GM23338 (cell line): ENCODE data around the gene TCTN1. TPM values are rescaled to one million over a fixed set of nuclear protein-coding genes. Genes with fewer than 3 reads are reported as not detected.

Experiments used
- ATAC-seq: fragments of 200-7000 bp; cut with Tn5 transposase; 3 replicates; pipeline ENCODE4 v1.9.1; 2020
- DNase-seq: peaks from one replicate; pipeline ENCODE4 v3.0.0-alpha.2; 2015; ENCODE audit warnings: low spot score
- H2AFZ ChIP-seq: fragments of 200-600 bp; sonication (generic); 2 replicates; pipeline ENCODE4 v1.8.0; 2016; ENCODE audit warnings: antibody characterized with exemption, mild to moderate bottlenecking, moderate library complexity
- H3F3A ChIP-seq: fragments of 200-600 bp; sonication (generic); replicated peaks from 2 replicates; pipeline ENCODE4 v1.8.0; 2017; ENCODE audit warnings: antibody characterized with exemption, mixed run types, low read depth
- H3K27ac ChIP-seq: fragments of 200-600 bp; sonication (generic); 2 replicates; pipeline ENCODE4 v1.6.1; 2016; ENCODE audit warnings: low read depth
- H3K27me3 ChIP-seq: fragments of 200-600 bp; sonication (generic); 2 replicates; pipeline ENCODE4 v1.8.0; 2016; ENCODE audit warnings: mild to moderate bottlenecking, mixed run types, moderate library complexity; ENCODE audit not compliant: insufficient read depth
- H3K36me3 ChIP-seq: fragments of 200-600 bp; sonication (generic); 2 replicates; pipeline ENCODE4 v1.8.0; 2016; ENCODE audit warnings: mild to moderate bottlenecking; ENCODE audit not compliant: insufficient read depth
- H3K4me1 ChIP-seq: fragments of 200-600 bp; sonication (generic); 2 replicates; pipeline ENCODE4 v1.8.0; 2016; ENCODE audit warnings: mild to moderate bottlenecking, moderate library complexity; ENCODE audit not compliant: insufficient read depth
- H3K4me2 ChIP-seq: fragments of 200-600 bp; sonication (generic); 2 replicates; pipeline ENCODE4 v1.7.1; 2017; ENCODE audit warnings: mixed run types
- H3K4me3 ChIP-seq: fragments of 200-600 bp; sonication (generic); 2 replicates; pipeline ENCODE4 v1.6.1; 2016; ENCODE audit warnings: mixed run types
- H3K79me2 ChIP-seq: fragments of 200-600 bp; sonication (generic); replicated peaks from 2 replicates; pipeline ENCODE4 v1.8.0; 2017; ENCODE audit warnings: mild to moderate bottlenecking; ENCODE audit not compliant: insufficient read depth
- H3K9me2 ChIP-seq: fragments of 200-600 bp; sonication (generic); 2 replicates; pipeline ENCODE4 v1.8.0; 2017; ENCODE audit not compliant: insufficient read depth
- H4K20me1 ChIP-seq: fragments of 200-600 bp; sonication (generic); replicated peaks from 2 replicates; pipeline ENCODE4 v1.8.0; 2017; ENCODE audit warnings: mild to moderate bottlenecking; ENCODE audit not compliant: insufficient read depth
- H3K27ac Mint-ChIP-seq: 2 replicates; pipeline ENCODE4 v1.8.0; 2020; ENCODE audit warnings: inconsistent platforms, mild to moderate bottlenecking, moderate library complexity, mixed read lengths
- H3K27me3 Mint-ChIP-seq: 3 replicates; pipeline ENCODE4 v1.8.0; 2022; ENCODE audit warnings: low read depth, mild to moderate bottlenecking, moderate library complexity, mixed read lengths, inconsistent platforms; ENCODE audit not compliant: insufficient read depth, poor library complexity
- H3K36me3 Mint-ChIP-seq: 3 replicates; pipeline ENCODE4 v1.8.0; 2021; ENCODE audit warnings: low read depth, mild to moderate bottlenecking, inconsistent platforms, moderate library complexity, mixed read lengths
- H3K4me1 Mint-ChIP-seq: 3 replicates; pipeline ENCODE4 v1.8.0; 2020; ENCODE audit warnings: mild to moderate bottlenecking, inconsistent platforms, mixed read lengths
- H3K4me3 Mint-ChIP-seq: 3 replicates; pipeline ENCODE4 v1.8.0; 2021; ENCODE audit warnings: moderate library complexity, mild to moderate bottlenecking, inconsistent platforms, mixed read lengths
- H3K9me3 Mint-ChIP-seq: 3 replicates; pipeline ENCODE4 v1.8.0; 2020; ENCODE audit warnings: moderate library complexity, mild to moderate bottlenecking, inconsistent platforms, mixed read lengths
- CREB1 ChIP-seq: fragments of 250-450 bp; sonication (Bioruptor Pico); IDR thresholded peaks from 2 replicates; pipeline ENCODE4 v1.5.0; 2020; ENCODE audit warnings: low read depth, mild to moderate bottlenecking, moderate library complexity
- EZH2 ChIP-seq: fragments of 200-600 bp; sonication (generic); IDR thresholded peaks from one replicate; pipeline ENCODE4 v1.8.0; 2017; ENCODE audit warnings: antibody characterized with exemption, mild to moderate bottlenecking, low read depth; ENCODE audit not compliant: unreplicated experiment
- EZH2phosphoT487 ChIP-seq: fragments of 200-600 bp; sonication (generic); IDR thresholded peaks from one replicate; pipeline ENCODE4 v1.8.1; 2018; ENCODE audit warnings: antibody characterized with exemption; ENCODE audit not compliant: unreplicated experiment
- JUNB ChIP-seq: IDR thresholded peaks from one replicate; pipeline ENCODE4 v1.6.1; 2016; ENCODE audit warnings: antibody characterized with exemption; ENCODE audit not compliant: unreplicated experiment
- NANOG ChIP-seq: IDR thresholded peaks from 2 replicates; pipeline ENCODE4 v1.6.1; 2016; ENCODE audit warnings: antibody characterized with exemption, borderline replicate concordance
- POLR2AphosphoS5 ChIP-seq: IDR thresholded peaks from 2 replicates; pipeline ENCODE4 v1.6.1; 2016; ENCODE audit warnings: antibody characterized with exemption, low read depth
- STAT1 ChIP-seq: IDR thresholded peaks from one replicate; pipeline ENCODE4 v1.6.1; 2016; ENCODE audit warnings: antibody characterized with exemption; ENCODE audit not compliant: unreplicated experiment
- ZNF114 ChIP-seq: fragments of 250-450 bp; sonication (Bioruptor Pico); IDR thresholded peaks from 2 replicates; pipeline ENCODE4 v1.5.0; 2020; ENCODE audit warnings: mild to moderate bottlenecking, moderate library complexity
- ZNF331 ChIP-seq: fragments of 250-450 bp; sonication (Bioruptor Pico); IDR thresholded peaks from 2 replicates; pipeline ENCODE4 v1.5.0; 2020; ENCODE audit warnings: low read depth, mild to moderate bottlenecking, moderate library complexity
- polyA plus RNA-seq: library from polyadenylated mRNA; unstranded; fragments of >200 nt; fragmentation: Nextera tagmentation; extraction: Ambion mirVana; gene quantifications from 2 replicates; pipeline ENCODE4 v1.2.1, GENCODE V29; 2016
- total RNA-seq: library from RNA; depleted of rRNA; stranded (reverse); fragments of >200 nt; shearing (Covaris generic); gene quantifications from 2 replicates; pipeline ENCODE4 v1.2.3, GENCODE V29; 2014
- TF ChIP-seq, protein P1 (sequence below): fragments of 250-450 bp; sonication (Bioruptor Pico); IDR thresholded peaks from 2 replicates; pipeline ENCODE4 v1.5.0; 2020; ENCODE audit warnings: mild to moderate bottlenecking, moderate library complexity
- TF ChIP-seq, protein P2 (sequence below): IDR thresholded peaks from one replicate; pipeline ENCODE4 v1.6.1; 2018; ENCODE audit warnings: antibody characterized with exemption; ENCODE audit not compliant: unreplicated experiment
- TF ChIP-seq, protein P3 (sequence below), 2 experiments: fragments of 200-600 bp in 1 of 2; sonication (generic) in 1 of 2; conservative IDR thresholded peaks; 2 replicates each; pipeline versions ENCODE4 v1.5.1 to v1.6.1; 2016 to 2017; ENCODE audit warnings: antibody characterized with exemption in 2 of 2, low read depth in 2 of 2, mild to moderate bottlenecking in 2 of 2, moderate library complexity in 1 of 2
- TF ChIP-seq, protein P4 (sequence below): IDR thresholded peaks from 2 replicates; pipeline ENCODE4 v1.6.1; 2016; ENCODE audit warnings: antibody characterized with exemption

Gene TCTN1
- total and polyA plus RNA-seq, 2 experiments from 2014 or later: 10.6 to 12.4 TPM

DNA sequence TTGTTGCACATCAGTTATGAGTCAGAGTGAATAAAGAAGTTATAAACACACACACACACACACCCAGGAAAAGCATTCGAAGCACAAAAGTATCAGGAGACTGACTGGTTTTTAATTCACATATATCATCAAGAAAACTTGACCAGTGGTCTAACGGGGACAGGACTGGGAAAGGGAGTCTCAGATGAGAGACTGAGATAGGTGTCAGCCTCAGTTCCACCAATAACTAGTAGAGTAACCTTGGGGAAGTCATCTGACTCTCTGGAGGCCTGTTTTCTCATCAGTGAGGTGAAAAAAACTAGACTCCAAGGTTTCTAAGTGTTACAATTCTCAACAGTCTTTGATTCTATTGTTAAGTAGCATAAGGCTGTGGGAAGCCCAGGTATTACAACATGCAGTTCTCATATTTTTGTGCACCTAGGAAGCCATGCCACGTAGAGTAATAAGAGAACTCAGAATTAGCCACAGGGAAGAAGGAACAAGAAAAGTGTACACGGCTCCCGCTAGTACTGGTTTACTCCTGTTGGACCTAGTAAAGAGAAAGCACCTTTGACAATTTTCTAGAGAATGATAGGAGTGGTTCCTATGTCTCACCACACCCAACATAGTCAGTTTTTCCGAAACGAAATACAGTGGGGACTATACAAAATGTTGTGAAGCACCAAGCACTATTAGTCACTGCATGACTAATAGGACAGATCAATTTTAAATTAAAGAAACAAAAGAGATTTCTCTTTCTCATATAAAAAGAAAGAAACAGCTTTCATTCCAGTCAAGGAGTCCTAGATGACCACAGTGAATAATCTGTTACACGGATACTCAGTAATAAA lies 35.9 kb upstream of the TCTN1 start:
- Histone ChIP-seq H3K4me1 (peaks cover 19% of the 10 kb centered on the region), H3K27ac (no peak overlapping the region), H3K9me2 (no peaks in the 10 kb centered on the region), H3K36me3 (no peaks in the 10 kb centered on the region), H3K4me3 (no peak overlapping the region), H3K79me2 (peaks cover 97% of the 10 kb centered on the region), H4K20me1 (peaks cover 62% of the 10 kb centered on the region), H2AFZ (no peak overlapping the region), H3K27me3 (no peaks in the 10 kb centered on the region), H3F3A (no peaks in the 10 kb centered on the region), H3K4me2 (no peak overlapping the region)
- no peak for ATAC-seq
- Mint-ChIP-seq H3K27me3 (peaks cover 15% of the 10 kb centered on the region), H3K4me3 (no peak overlapping the region), H3K4me1 (peaks cover 28% of the 10 kb centered on the region), H3K9me3 (peaks cover 2% of the 10 kb centered on the region; the same call in 1 of the 3 replicates), H3K36me3 (peaks cover 4% of the 10 kb centered on the region; the same call in 2 of the 3 replicates), H3K27ac (no peak overlapping the region)
- TF ChIP-seq ZNF114 (CRISPR knock-in tag) (no peak), NANOG (no peak), POLR2AphosphoS5 (no peak), EZH2phosphoT487 (no peak), CREB1 (CRISPR knock-in tag) (no peak), EZH2 (no peak), STAT1 (no peak), JUNB (no peak), ZNF331 (CRISPR knock-in tag) (no peak)
- TF ChIP-seq, protein P1, sequence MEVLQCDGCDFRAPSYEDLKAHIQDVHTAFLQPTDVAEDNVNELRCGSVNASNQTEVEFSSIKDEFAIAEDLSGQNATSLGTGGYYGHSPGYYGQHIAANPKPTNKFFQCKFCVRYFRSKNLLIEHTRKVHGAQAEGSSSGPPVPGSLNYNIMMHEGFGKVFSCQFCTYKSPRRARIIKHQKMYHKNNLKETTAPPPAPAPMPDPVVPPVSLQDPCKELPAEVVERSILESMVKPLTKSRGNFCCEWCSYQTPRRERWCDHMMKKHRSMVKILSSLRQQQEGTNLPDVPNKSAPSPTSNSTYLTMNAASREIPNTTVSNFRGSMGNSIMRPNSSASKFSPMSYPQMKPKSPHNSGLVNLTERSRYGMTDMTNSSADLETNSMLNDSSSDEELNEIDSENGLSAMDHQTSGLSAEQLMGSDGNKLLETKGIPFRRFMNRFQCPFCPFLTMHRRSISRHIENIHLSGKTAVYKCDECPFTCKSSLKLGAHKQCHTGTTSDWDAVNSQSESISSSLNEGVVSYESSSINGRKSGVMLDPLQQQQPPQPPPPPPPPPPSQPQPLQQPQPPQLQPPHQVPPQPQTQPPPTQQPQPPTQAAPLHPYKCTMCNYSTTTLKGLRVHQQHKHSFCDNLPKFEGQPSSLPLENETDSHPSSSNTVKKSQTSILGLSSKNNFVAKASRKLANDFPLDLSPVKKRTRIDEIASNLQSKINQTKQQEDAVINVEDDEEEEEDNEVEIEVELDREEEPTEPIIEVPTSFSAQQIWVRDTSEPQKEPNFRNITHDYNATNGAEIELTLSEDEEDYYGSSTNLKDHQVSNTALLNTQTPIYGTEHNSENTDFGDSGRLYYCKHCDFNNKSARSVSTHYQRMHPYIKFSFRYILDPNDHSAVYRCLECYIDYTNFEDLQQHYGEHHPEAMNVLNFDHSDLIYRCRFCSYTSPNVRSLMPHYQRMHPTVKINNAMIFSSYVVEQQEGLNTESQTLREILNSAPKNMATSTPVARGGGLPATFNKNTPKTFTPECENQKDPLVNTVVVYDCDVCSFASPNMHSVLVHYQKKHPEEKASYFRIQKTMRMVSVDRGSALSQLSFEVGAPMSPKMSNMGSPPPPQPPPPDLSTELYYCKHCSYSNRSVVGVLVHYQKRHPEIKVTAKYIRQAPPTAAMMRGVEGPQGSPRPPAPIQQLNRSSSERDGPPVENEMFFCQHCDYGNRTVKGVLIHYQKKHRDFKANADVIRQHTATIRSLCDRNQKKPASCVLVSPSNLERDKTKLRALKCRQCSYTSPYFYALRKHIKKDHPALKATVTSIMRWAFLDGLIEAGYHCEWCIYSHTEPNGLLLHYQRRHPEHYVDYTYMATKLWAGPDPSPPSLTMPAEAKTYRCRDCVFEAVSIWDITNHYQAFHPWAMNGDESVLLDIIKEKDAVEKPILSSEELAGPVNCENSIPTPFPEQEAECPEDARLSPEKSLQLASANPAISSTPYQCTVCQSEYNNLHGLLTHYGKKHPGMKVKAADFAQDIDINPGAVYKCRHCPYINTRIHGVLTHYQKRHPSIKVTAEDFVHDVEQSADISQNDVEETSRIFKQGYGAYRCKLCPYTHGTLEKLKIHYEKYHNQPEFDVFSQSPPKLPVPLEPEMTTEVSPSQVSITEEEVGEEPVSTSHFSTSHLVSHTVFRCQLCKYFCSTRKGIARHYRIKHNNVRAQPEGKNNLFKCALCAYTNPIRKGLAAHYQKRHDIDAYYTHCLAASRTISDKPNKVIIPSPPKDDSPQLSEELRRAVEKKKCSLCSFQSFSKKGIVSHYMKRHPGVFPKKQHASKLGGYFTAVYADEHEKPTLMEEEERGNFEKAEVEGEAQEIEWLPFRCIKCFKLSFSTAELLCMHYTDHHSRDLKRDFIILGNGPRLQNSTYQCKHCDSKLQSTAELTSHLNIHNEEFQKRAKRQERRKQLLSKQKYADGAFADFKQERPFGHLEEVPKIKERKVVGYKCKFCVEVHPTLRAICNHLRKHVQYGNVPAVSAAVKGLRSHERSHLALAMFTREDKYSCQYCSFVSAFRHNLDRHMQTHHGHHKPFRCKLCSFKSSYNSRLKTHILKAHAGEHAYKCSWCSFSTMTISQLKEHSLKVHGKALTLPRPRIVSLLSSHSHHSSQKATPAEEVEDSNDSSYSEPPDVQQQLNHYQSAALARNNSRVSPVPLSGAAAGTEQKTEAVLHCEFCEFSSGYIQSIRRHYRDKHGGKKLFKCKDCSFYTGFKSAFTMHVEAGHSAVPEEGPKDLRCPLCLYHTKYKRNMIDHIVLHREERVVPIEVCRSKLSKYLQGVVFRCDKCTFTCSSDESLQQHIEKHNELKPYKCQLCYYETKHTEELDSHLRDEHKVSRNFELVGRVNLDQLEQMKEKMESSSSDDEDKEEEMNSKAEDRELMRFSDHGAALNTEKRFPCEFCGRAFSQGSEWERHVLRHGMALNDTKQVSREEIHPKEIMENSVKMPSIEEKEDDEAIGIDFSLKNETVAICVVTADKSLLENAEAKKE: no peak
- TF ChIP-seq, protein P2, sequence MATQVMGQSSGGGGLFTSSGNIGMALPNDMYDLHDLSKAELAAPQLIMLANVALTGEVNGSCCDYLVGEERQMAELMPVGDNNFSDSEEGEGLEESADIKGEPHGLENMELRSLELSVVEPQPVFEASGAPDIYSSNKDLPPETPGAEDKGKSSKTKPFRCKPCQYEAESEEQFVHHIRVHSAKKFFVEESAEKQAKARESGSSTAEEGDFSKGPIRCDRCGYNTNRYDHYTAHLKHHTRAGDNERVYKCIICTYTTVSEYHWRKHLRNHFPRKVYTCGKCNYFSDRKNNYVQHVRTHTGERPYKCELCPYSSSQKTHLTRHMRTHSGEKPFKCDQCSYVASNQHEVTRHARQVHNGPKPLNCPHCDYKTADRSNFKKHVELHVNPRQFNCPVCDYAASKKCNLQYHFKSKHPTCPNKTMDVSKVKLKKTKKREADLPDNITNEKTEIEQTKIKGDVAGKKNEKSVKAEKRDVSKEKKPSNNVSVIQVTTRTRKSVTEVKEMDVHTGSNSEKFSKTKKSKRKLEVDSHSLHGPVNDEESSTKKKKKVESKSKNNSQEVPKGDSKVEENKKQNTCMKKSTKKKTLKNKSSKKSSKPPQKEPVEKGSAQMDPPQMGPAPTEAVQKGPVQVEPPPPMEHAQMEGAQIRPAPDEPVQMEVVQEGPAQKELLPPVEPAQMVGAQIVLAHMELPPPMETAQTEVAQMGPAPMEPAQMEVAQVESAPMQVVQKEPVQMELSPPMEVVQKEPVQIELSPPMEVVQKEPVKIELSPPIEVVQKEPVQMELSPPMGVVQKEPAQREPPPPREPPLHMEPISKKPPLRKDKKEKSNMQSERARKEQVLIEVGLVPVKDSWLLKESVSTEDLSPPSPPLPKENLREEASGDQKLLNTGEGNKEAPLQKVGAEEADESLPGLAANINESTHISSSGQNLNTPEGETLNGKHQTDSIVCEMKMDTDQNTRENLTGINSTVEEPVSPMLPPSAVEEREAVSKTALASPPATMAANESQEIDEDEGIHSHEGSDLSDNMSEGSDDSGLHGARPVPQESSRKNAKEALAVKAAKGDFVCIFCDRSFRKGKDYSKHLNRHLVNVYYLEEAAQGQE: no peak
- TF ChIP-seq, protein P3, sequence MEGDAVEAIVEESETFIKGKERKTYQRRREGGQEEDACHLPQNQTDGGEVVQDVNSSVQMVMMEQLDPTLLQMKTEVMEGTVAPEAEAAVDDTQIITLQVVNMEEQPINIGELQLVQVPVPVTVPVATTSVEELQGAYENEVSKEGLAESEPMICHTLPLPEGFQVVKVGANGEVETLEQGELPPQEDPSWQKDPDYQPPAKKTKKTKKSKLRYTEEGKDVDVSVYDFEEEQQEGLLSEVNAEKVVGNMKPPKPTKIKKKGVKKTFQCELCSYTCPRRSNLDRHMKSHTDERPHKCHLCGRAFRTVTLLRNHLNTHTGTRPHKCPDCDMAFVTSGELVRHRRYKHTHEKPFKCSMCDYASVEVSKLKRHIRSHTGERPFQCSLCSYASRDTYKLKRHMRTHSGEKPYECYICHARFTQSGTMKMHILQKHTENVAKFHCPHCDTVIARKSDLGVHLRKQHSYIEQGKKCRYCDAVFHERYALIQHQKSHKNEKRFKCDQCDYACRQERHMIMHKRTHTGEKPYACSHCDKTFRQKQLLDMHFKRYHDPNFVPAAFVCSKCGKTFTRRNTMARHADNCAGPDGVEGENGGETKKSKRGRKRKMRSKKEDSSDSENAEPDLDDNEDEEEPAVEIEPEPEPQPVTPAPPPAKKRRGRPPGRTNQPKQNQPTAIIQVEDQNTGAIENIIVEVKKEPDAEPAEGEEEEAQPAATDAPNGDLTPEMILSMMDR (conservative IDR thresholded peaks at IDR 0.05; ENCODE audit: low read depth in 2 of 2): no peak
- TF ChIP-seq, protein P4, sequence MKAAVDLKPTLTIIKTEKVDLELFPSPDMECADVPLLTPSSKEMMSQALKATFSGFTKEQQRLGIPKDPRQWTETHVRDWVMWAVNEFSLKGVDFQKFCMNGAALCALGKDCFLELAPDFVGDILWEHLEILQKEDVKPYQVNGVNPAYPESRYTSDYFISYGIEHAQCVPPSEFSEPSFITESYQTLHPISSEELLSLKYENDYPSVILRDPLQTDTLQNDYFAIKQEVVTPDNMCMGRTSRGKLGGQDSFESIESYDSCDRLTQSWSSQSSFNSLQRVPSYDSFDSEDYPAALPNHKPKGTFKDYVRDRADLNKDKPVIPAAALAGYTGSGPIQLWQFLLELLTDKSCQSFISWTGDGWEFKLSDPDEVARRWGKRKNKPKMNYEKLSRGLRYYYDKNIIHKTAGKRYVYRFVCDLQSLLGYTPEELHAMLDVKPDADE: no peak
- DNase-seq: no peak
